Right lobe of liver (tissue), 4 donors: ENCODE results near the gene DIPK1B.

Experiments used
- CTCF ChIP-seq, 4 donors: fragments of 200-600 bp in 3 of 4; fragments of 450-650 bp in 1 of 4; IDR thresholded peaks; one replicate each; pipeline versions ENCODE4 v1.5.1 to v1.8.0; 2016 to 2022; ENCODE audit warnings: antibody characterized with exemption in 4 of 4, mild to moderate bottlenecking in 2 of 4
- POLR2A ChIP-seq: fragments of 450-650 bp; IDR thresholded peaks from one replicate; pipeline ENCODE4 v1.6.1; 2017; ENCODE audit warnings: antibody characterized with exemption, mild to moderate bottlenecking
- donor health status: DM: no; HTN: no; CAD: no.
- donor health status: DM: no; HTN: no; CAD: no.
- donor health status: DM: no; HTN: yes; CAD: no.

DNA sequence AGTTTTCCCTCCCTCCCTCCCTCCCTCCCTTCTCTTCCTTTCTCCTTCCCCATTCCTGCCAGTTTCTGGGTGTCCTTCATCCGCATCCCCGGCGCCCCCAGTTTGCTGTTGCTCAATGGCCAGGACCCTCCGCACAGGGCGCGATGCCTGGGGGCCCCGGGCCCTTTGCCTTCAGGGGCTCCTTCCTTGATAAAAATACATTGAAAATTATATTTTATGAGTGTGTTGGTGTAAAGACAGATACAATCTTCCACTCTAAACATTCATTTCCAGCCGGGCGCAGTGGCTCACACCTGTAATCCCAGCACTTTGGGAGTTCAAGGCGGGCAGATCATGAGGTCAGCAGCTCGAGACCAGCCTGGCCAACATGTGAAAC, 17.5 kb upstream of the DIPK1B start:
- TF ChIP-seq CTCF (IDR thresholded peaks at IDR 0.05): no peak
- no peak for TF ChIP-seq POLR2A
